OCI-LY3 (cell line): Measurements from ENCODE around the gene MARK3.

Source experiments
- H2AFZ ChIP-seq: fragments of 200-600, 300-600 bp; shearing (Covaris generic); 2 replicates; pipeline ENCODE4 v1.6.0; 2014; ENCODE audit warnings: antibody characterized with exemption, low read depth, low read length
- H3K27ac ChIP-seq: fragments of 200-600, 300-600 bp; sonication (generic); 2 replicates; pipeline ENCODE4 v1.5.1; 2014; ENCODE audit warnings: mild to moderate bottlenecking, low read length, moderate library complexity, mixed read lengths
- H3K27me3 ChIP-seq: fragments of 200-600, 300-600 bp; sonication (generic); 2 replicates; pipeline ENCODE4 v1.6.1; 2014; ENCODE audit warnings: low read depth, low read length, mixed read lengths
- H3K36me3 ChIP-seq: fragments of 200-600, 300-600 bp; sonication (generic); replicated peaks from 2 replicates; pipeline ENCODE3; 2014; ENCODE audit warnings: low read depth, low read length, mixed read lengths
- H3K4me1 ChIP-seq: fragments of 300-600, 200-600 bp; sonication (generic); 2 replicates; pipeline ENCODE4 v1.6.1; 2014; ENCODE audit warnings: low read length, mixed read lengths
- H3K4me2 ChIP-seq: fragments of 200-600, 300-600 bp; sonication (generic); 2 replicates; pipeline ENCODE4 v1.6.1; 2014; ENCODE audit warnings: low read length, mixed read lengths
- H3K4me3 ChIP-seq: fragments of 300-600, 200-600 bp; sonication (generic); 2 replicates; pipeline ENCODE4 v1.5.1; 2014; ENCODE audit warnings: antibody characterized with exemption, mild to moderate bottlenecking, low read length, moderate library complexity
- H3K79me2 ChIP-seq: fragments of 300-600, 200-600 bp; shearing (Covaris generic); 2 replicates; pipeline ENCODE4 v1.6.1; 2014; ENCODE audit warnings: mild to moderate bottlenecking, low read length, mixed read lengths
- H3K9ac ChIP-seq: fragments of 300-600, 200-600 bp; shearing (Covaris generic); 2 replicates; pipeline ENCODE4 v1.6.0; 2014; ENCODE audit warnings: mild to moderate bottlenecking, low read length, moderate library complexity
- H3K9me3 ChIP-seq: fragments of 200-600, 300-600 bp; shearing (Covaris generic); 2 replicates; pipeline ENCODE4 v1.6.1; 2014; ENCODE audit warnings: low read length, mixed read lengths; ENCODE audit not compliant: insufficient read depth
- H4K20me1 ChIP-seq: fragments of 200-600, 300-600 bp; sonication (generic); 2 replicates; pipeline ENCODE4 v1.6.1; 2016; ENCODE audit warnings: low read length, mixed read lengths; ENCODE audit not compliant: insufficient read depth
- EZH2phosphoT487 ChIP-seq: fragments of 200-600 bp; shearing (Covaris generic); IDR thresholded peaks from 2 replicates; pipeline ENCODE4 v1.6.1; 2018; ENCODE audit warnings: antibody characterized with exemption, mixed run types, low read depth
- TF ChIP-seq, protein P1 (sequence below): fragments of 200-600, 300-600 bp; sonication (generic); IDR thresholded peaks from 2 replicates; pipeline ENCODE4 v1.5.1; 2014; ENCODE audit warnings: antibody characterized with exemption, low read length, low read depth

The MARK3 gene

DNA sequence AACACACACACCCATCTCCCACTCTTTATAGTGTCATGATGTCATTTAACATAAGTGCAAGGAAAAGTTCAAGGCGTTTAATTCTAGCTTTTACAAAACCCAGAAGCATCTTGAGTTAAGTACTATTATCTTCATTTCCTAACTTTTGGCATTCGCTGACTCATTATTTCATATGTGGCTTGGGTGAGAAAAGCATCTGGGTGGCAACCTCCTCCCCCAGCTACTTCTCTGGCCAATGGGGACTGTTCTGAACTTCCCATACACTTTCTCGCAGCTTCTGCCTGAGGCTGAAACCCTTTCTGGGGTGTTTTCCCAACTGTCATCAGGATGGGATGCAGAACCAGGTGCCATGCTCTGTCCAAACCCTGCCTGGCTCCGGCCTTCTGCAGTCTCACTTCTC, 2.8 kb upstream of the MARK3 start:
- Histone ChIP-seq H3K4me2 (no peak overlapping the region), H3K9ac (no peak overlapping the region)
- TF ChIP-seq EZH2phosphoT487: no peak
- TF ChIP-seq, protein P1, sequence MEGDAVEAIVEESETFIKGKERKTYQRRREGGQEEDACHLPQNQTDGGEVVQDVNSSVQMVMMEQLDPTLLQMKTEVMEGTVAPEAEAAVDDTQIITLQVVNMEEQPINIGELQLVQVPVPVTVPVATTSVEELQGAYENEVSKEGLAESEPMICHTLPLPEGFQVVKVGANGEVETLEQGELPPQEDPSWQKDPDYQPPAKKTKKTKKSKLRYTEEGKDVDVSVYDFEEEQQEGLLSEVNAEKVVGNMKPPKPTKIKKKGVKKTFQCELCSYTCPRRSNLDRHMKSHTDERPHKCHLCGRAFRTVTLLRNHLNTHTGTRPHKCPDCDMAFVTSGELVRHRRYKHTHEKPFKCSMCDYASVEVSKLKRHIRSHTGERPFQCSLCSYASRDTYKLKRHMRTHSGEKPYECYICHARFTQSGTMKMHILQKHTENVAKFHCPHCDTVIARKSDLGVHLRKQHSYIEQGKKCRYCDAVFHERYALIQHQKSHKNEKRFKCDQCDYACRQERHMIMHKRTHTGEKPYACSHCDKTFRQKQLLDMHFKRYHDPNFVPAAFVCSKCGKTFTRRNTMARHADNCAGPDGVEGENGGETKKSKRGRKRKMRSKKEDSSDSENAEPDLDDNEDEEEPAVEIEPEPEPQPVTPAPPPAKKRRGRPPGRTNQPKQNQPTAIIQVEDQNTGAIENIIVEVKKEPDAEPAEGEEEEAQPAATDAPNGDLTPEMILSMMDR: no peak

DNA sequence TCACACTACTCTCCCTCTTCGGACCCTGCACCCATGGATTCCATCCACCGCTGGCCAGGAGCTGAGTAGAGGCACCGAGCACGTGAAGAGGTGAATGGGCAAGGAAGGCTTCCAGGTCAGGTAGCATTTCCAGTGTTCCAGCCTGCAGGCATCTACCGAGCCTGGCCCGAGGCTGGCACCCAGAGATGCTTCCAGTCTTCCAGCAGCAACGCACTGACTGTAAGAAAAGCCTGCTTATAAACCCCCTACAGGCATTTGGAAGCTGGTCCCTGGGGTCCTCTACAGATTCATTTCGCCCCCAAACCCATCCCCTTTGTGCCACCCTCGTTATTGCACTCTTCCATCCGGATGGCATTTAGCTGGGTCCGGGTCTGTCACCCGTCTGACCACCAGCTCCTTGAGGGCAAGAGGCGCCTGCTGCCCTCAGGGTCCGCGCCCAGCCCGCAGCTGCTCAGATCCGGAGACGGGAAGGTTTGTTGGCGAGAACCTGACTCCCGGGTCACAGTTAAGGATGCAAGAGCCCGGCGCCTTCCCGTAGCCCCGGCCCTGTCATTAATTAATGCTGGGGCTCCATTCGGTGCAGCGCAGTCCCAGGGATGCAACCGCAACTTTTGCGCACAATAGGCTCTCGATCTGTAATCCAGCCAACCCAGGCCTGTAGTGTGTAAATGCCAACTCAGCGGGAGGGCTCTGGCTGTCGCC, 614 bp upstream of the MARK3 start:
- H3K4me1 ChIP-seq: peaks cover 13% of the 10 kb centered on the region
- peak overlapping the region; percentile 97 for H2AFZ ChIP-seq
- peaks cover 12% of the 10 kb centered on the region for H3K27me3 ChIP-seq
- no peaks in the 10 kb centered on the region for H3K9me3 ChIP-seq
- H3K4me2 ChIP-seq: peak overlapping the region; percentile 94
- H3K4me3 ChIP-seq: peak overlapping the region; percentile 82
- H3K27ac ChIP-seq: no peak overlapping the region
- no peak for TF ChIP-seq EZH2phosphoT487
- TF ChIP-seq, protein P1: no peak
- peaks cover 15% of the 10 kb centered on the region for H3K36me3 ChIP-seq
- H3K9ac ChIP-seq: peak overlapping the region; percentile 62
- H3K79me2 ChIP-seq: peaks cover 44% of the 10 kb centered on the region
- peaks cover 28% of the 10 kb centered on the region for H4K20me1 ChIP-seq

More for the DNA sequence above, 2.8 kb upstream of the MARK3 start:
- Histone ChIP-seq H3K4me1 (peaks cover 11% of the 10 kb centered on the region), H3K4me3 (no peak overlapping the region), H3K9me3 (no peaks in the 10 kb centered on the region), H3K27ac (no peak overlapping the region), H3K79me2 (peaks cover 21% of the 10 kb centered on the region), H2AFZ (no peak overlapping the region), H3K36me3 (peaks cover 6% of the 10 kb centered on the region), H3K27me3 (peaks cover 12% of the 10 kb centered on the region), H4K20me1 (peaks cover 14% of the 10 kb centered on the region)

DNA sequence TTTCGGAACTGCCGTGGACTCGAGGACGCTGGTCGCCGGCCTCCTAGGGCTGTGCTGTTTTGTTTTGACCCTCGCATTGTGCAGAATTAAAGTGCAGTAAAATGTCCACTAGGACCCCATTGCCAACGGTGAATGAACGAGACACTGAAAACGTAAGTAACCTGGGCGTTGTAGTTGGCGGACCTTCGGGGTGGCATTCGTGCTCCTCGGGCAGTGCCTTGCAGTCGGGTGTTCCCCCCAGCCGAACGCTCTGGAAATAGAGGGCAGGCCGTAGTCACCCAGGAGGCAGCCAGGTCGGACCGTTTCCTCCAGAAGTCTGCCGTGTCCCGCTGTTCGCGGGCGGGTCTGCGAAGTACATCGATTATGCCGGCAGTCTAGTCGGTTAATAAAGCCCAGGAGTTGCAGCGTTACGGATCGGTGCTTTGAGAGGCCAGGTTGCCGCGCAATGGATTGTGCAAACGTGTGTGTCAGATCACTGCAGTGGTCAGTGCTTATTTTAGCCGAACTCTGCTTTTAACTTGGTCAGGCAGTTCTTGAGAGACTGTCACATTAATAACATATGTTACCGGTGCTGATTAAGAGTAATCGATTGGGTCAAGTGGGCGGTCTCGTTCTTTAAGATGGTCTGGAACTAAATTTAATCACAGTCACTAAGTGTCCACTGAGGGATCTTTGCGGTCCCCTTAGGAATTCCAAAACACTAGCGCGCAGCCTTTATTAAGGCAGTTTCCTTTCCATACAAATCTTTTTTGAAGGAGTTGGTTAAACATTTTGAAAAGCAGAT, 906 bp downstream of the MARK3 start:
- Histone ChIP-seq H2AFZ (no peak overlapping the region), H3K36me3 (peaks cover 15% of the 10 kb centered on the region), H3K9me3 (no peaks in the 10 kb centered on the region), H3K79me2 (peaks cover 58% of the 10 kb centered on the region), H4K20me1 (peaks cover 36% of the 10 kb centered on the region), H3K4me1 (peaks cover 15% of the 10 kb centered on the region), H3K4me3 (peak overlapping the region; percentile 82), H3K27ac (peak overlapping the region; percentile 82), H3K9ac (peak overlapping the region; percentile 90), H3K4me2 (peak overlapping the region; percentile 94), H3K27me3 (peaks cover 7% of the 10 kb centered on the region)
- TF ChIP-seq, protein P1: no peak
- TF ChIP-seq EZH2phosphoT487: no peak

DNA sequence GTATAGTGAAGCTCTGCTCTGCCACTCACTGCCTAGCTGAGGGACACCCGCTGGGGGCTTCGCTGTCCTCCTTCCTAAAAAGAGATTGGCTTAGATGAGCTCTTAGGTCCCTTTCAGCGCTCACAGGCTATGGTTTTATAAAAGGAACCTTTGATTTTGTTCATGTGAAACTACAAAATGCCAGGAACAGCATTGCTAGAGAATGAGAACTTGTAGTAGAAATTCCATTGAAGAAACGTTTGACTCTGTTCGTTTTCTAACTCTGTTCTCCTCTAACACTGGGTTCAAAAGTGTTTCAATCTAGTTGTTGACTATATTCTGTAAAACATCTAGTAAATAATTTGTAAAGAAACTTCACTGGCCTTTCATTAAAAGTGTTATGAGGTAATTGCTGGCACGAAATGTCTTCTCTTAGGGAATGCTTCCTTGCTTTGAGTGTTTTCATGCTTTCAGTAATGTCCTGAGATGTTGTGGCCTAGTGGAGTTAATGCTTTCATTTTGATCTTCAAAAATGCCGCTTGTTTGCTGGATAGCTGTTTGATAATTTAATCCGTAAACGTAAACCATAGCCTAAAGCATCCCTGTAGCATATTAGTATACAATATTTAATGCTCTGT, 1.6 kb downstream of the MARK3 start:
- peaks cover 38% of the 10 kb centered on the region for H4K20me1 ChIP-seq
- no peak overlapping the region for H3K27ac ChIP-seq
- H3K4me2 ChIP-seq: peak overlapping the region; percentile 94

More for the DNA sequence above, 1.6 kb downstream of the MARK3 start:
- no peak overlapping the region for H2AFZ ChIP-seq
- peaks cover 15% of the 10 kb centered on the region for H3K36me3 ChIP-seq
- peak overlapping the region; percentile 90 for H3K9ac ChIP-seq
- 0 out of 2 replicates have a peak, but pooled peaks cover under 1% of the 10 kb centered on the region for H3K27me3 ChIP-seq
- peak overlapping the region; percentile 82 for H3K4me3 ChIP-seq
- H3K9me3 ChIP-seq: no peaks in the 10 kb centered on the region
- TF ChIP-seq, protein P1: no peak
- no peak for TF ChIP-seq EZH2phosphoT487
- peaks cover 20% of the 10 kb centered on the region for H3K4me1 ChIP-seq
- H3K79me2 ChIP-seq: peaks cover 65% of the 10 kb centered on the region
